Activated naive CD8-positive, alpha-beta T cell treated with anti-CD3 and anti-CD28 coated beads, Interleukin-2, amount 10 ng/mL, durations not matched to agents 7 days and 5 days (primary cell): ENCODE measurements around the gene ACAA2. TPM values are rescaled to one million over a fixed set of nuclear protein-coding genes. Genes with fewer than 3 reads are reported as not detected.
A peak's percentile ranks its signal among the peaks of the same experiment; 100 is the strongest.
"Not testable (repeated sequence)": the region's sequence is repeated elsewhere in the genome, so short reads cannot be mapped to it uniquely, and the experiment has no call there.

Experiments
- ATAC-seq: fragments of 150-1000 bp; cut with Tn5 transposase; one replicate; pipeline ENCODE4 v1.10.0; 2021; ENCODE audit warnings: low read depth, moderate library complexity
- POLR2A ChIA-PET: fragments of 350-600 bp; sonication (Branson Sonifier 250); formaldehyde crosslinking; loops from one replicate; lab custom pipeline; 2021; ENCODE audit warnings: antibody characterized with exemption; lab: Charles Lee
- DNase-seq: peaks from one replicate; pipeline ENCODE4 v3.0.0; 2021
- H3K27ac Mint-ChIP-seq: one replicate; pipeline ENCODE4 v1.8.0; 2022; ENCODE audit warnings: mild to moderate bottlenecking, mixed read lengths
- H3K27me3 Mint-ChIP-seq: one replicate; pipeline ENCODE4 v1.8.0; 2022; ENCODE audit warnings: mild to moderate bottlenecking, moderate library complexity, mixed read lengths
- H3K36me3 Mint-ChIP-seq: one replicate; pipeline ENCODE4 v1.8.0; 2021; ENCODE audit warnings: mild to moderate bottlenecking, mixed read lengths
- H3K4me1 Mint-ChIP-seq: one replicate; pipeline ENCODE4 v1.8.0; 2021; ENCODE audit warnings: mixed read lengths
- H3K4me3 Mint-ChIP-seq: one replicate; pipeline ENCODE4 v1.8.0; 2022; ENCODE audit warnings: mild to moderate bottlenecking, moderate library complexity, mixed read lengths
- H3K9me3 Mint-ChIP-seq: one replicate; pipeline ENCODE4 v1.8.0; 2021; ENCODE audit warnings: mixed read lengths
- total RNA-seq, 2 experiments: library from RNA; stranded (reverse); gene quantifications; one replicate each; pipeline ENCODE4 v1.2.3, GENCODE V29; 2021

The ACAA2 gene
- total RNA-seq, 2 experiments from 2014 or later = 83.3 to 86.9 TPM

DNA sequence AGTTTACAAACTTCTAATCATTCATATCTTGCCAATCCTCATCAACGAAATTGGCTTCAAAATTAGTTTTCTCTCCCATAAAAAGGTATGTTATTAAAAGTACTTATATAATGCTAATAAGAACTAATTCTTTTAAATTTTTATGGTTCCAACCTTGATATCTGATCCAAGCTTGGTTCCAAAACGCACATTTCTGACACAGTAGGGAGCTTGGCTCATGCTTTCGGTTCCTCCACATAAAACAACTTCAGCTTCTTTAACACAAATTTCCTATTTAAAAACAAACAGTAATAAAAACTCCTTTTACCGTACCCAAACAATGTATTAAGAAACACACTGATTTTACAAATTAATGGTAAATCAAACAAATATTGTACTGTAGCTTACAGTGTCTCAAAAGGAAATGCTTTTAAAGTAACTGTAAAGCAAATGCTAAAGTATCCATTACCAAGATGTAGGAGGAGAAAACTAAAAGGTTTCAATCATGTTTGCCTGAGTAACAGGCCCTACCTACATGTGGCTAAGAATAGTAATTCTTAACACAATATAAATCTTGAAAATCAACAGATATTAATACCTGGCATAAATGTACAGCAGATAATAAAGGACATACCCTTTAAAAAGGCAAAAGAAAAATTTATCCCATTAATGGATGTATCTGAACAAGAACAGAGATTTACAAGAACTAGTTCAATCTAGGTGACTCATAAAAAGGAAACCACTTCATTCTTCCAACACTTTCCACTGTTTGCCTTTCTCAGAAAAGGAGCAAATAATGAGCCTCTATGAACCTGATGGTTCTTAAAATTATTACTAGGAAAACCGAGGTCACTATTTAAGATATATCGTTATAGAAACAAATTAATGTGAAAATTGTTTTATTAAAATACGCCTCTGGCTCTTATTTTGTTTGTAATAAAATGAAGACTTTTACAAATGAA is 17.5 kb downstream of the ACAA2 start:
- DNase-seq (no peak), ATAC-seq (no peak)
- H3K9me3 Mint-ChIP-seq = no peaks in the 10 kb centered on the region
- POLR2A ChIA-PET = interaction anchor here (0.9 to 1.0 kb wide), 2 partner anchors 17 to 63 kb away, joined by 4 to 5 read pairs; no protein-coding TSS in a partner anchor
- H3K27ac Mint-ChIP-seq = peak overlapping the region; percentile 3
- H3K4me3 Mint-ChIP-seq = peak overlapping the region; percentile 30
- H3K36me3 Mint-ChIP-seq = peaks cover 54% of the 10 kb centered on the region
- peaks cover 20% of the 10 kb centered on the region for H3K4me1 Mint-ChIP-seq
- no peaks in the 10 kb centered on the region for H3K27me3 Mint-ChIP-seq

DNA sequence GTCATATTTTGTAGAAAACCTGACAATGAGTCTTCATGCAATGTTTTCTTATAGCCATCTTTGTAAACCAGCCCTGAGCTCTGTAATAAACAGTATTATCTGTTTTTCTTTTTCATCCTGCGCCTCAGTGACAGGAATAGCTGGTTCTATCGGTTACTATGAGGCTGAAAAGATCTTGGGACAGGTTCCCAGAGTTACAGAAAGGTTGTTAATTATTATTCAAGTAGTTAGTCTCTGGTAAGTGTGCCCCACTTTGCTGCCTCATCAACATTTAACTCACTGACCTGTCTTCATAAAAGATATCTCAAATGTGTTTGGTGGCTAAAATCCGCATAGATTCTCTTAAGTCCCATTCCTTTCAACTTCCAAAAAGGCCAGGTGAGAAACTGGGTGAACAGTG is 18.6 kb downstream of the ACAA2 start:
- Mint-ChIP-seq H3K27ac (no peak overlapping the region), H3K9me3 (no peaks in the 10 kb centered on the region), H3K27me3 (no peaks in the 10 kb centered on the region), H3K4me3 (no peak overlapping the region), H3K4me1 (peaks cover 20% of the 10 kb centered on the region), H3K36me3 (peaks cover 58% of the 10 kb centered on the region)
- POLR2A ChIA-PET = interaction anchor here (0.9 to 1.0 kb wide), 2 partner anchors 19 to 64 kb away, joined by 3 to 4 read pairs; partner anchors contain the start of gene ACAA2
- no peak for ATAC-seq
- no peak for DNase-seq

DNA sequence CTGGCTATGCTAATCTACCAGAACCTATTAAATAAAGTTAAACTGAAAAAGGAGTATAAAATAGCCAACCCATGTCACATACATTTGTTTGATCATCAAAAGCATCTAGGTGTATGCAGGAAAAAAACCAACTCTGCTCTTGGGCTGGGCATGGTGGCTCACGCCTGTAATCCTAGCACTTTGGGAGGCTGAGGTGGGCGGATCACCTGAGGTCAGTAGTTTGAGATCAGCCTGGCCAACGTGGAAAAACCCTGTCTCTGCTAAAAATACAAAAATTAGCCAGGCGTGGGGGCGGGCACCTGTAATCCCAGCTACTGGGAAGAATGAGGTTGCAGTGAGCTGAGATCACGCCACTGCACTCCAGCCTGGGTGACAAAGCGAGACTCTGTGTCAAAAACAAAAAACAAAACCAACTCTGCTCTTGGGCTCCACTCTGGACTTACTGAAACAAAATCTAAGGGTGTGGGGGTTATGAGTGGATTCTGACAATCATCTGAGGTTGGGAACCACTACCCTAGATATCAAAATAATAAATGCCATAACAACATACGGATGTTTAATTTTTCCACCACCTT is 23.7 kb downstream of the ACAA2 start:
- POLR2A ChIA-PET = interaction anchor here (0.8 to 1.1 kb wide), 3 partner anchors 23 to 30 kb away, joined by 3 read pairs; partner anchors contain the start of gene ACAA2
- H3K27me3 Mint-ChIP-seq, H3K27ac Mint-ChIP-seq, H3K9me3 Mint-ChIP-seq, ATAC-seq, DNase-seq, H3K4me3 Mint-ChIP-seq: not testable (repeated sequence)
- Mint-ChIP-seq H3K36me3 (peaks cover 60% of the 10 kb centered on the region), H3K4me1 (peaks cover 29% of the 10 kb centered on the region)

DNA sequence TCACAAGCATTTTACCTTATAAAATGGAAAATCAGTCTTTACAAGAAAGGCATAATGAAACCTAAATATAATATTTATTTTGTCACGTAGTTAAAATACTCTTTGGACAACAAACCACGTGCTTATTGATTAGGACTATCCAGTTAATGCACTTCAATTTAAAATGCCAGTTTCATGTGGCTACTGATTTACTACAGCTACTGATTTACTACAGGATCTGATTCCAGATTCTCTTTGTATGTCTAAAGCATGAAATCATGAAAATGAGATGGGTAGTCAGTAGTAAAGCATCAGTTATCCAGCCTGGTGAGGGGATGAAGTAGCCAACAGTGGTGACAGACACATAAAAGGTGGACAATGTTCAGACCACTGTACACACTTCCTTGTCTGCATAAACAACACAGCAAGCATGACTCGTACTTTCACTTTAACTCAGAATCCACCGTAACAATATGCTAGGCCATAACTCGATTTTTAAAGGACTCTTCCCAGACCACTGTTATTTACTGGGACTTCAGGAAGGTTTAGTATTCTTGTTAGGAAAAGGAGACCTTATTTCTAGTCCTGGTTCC is 24.9 kb downstream of the ACAA2 start:
- Mint-ChIP-seq H3K27me3 (no peaks in the 10 kb centered on the region), H3K9me3 (no peaks in the 10 kb centered on the region), H3K36me3 (peaks cover 66% of the 10 kb centered on the region), H3K27ac (peak overlapping the region; percentile 70), H3K4me1 (peaks cover 33% of the 10 kb centered on the region), H3K4me3 (peak overlapping the region; percentile 53)
- ATAC-seq = peak; percentile 53
- no peak for DNase-seq
- POLR2A ChIA-PET = interaction anchor here (0.8 to 1.0 kb wide), 2 partner anchors 24 to 31 kb away, joined by 3 read pairs; no protein-coding TSS in a partner anchor

GRCh38 chr18:49786019-49786720 is 27.2 kb downstream of the ACAA2 start:
- no peaks in the 10 kb centered on the region for H3K27me3 Mint-ChIP-seq
- no peaks in the 10 kb centered on the region for H3K9me3 Mint-ChIP-seq
- DNase-seq (no peak), ATAC-seq (peak; percentile 53)
- H3K4me3 Mint-ChIP-seq = peak overlapping the region; percentile 29
- POLR2A ChIA-PET = no interaction called here
- H3K36me3 Mint-ChIP-seq = peaks cover 64% of the 10 kb centered on the region
- H3K27ac Mint-ChIP-seq = no peak overlapping the region
- H3K4me1 Mint-ChIP-seq = peaks cover 31% of the 10 kb centered on the region

GRCh38 chr18:49784427-49785185 is 28.7 kb downstream of the ACAA2 start:
- DNase-seq = no peak
- Mint-ChIP-seq H3K4me3 (peak overlapping the region; percentile 8), H3K36me3 (peaks cover 63% of the 10 kb centered on the region), H3K9me3 (peaks cover 2% of the 10 kb centered on the region), H3K27ac (peak overlapping the region; percentile 56), H3K4me1 (peaks cover 31% of the 10 kb centered on the region), H3K27me3 (no peaks in the 10 kb centered on the region)
- POLR2A ChIA-PET = no interaction called here
- no peak for ATAC-seq

GRCh38 chr18:49783631-49784030 is 29.7 kb downstream of the ACAA2 start:
- H3K4me3 Mint-ChIP-seq, ATAC-seq, H3K9me3 Mint-ChIP-seq, H3K27ac Mint-ChIP-seq, H3K27me3 Mint-ChIP-seq, DNase-seq, POLR2A ChIA-PET: not testable (repeated sequence)
- Mint-ChIP-seq H3K4me1 (peaks cover 25% of the 10 kb centered on the region), H3K36me3 (peaks cover 64% of the 10 kb centered on the region)

- Mint-ChIP-seq H3K27ac (no peak overlapping the region), H3K36me3 (peaks cover 53% of the 10 kb centered on the region), H3K9me3 (peaks cover 13% of the 10 kb centered on the region), H3K4me1 (no peaks in the 10 kb centered on the region), H3K27me3 (peaks cover 3% of the 10 kb centered on the region), H3K4me3 (no peak overlapping the region)
- ATAC-seq = no peak
- DNase-seq = no peak
- POLR2A ChIA-PET = no interaction called here
Observed at GRCh38 chr18:49778826-49779465, 34.4 kb downstream of the ACAA2 start.

- H3K36me3 Mint-ChIP-seq = peaks cover 1% of the 10 kb centered on the region
- H3K4me3 Mint-ChIP-seq = no peak overlapping the region
- no peaks in the 10 kb centered on the region for H3K4me1 Mint-ChIP-seq
- H3K27me3 Mint-ChIP-seq = peaks cover 2% of the 10 kb centered on the region
- POLR2A ChIA-PET = no interaction called here
- no peak overlapping the region for H3K27ac Mint-ChIP-seq
- peaks cover 4% of the 10 kb centered on the region for H3K9me3 Mint-ChIP-seq
- no peak for ATAC-seq
- no peak for DNase-seq
Observed at GRCh38 chr18:49769047-49769728, 44.1 kb downstream of the ACAA2 start.

DNA sequence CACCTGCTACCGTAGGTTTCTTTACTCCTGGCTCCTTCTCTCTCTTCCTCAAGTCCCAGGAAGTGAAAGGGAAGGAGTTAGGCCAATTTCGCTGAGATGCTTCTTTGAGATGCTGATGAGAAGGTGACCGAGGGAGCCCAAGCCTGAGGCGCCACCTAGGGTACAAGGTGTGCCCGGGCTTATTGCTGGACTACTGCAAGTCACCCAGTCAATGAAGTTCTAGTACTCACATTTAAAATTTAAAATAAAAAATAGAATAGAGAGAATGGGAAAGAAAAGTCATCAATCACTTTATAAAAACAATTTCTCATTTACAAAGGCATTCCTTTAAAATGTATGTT is 45.3 kb downstream of the ACAA2 start:
- no peak for ATAC-seq
- Mint-ChIP-seq H3K4me1 (no peaks in the 10 kb centered on the region), H3K36me3 (no peaks in the 10 kb centered on the region), H3K27me3 (peaks cover 2% of the 10 kb centered on the region), H3K9me3 (peaks cover 2% of the 10 kb centered on the region), H3K27ac (no peak overlapping the region), H3K4me3 (no peak overlapping the region)
- no peak for DNase-seq
- POLR2A ChIA-PET = no interaction called here

DNA sequence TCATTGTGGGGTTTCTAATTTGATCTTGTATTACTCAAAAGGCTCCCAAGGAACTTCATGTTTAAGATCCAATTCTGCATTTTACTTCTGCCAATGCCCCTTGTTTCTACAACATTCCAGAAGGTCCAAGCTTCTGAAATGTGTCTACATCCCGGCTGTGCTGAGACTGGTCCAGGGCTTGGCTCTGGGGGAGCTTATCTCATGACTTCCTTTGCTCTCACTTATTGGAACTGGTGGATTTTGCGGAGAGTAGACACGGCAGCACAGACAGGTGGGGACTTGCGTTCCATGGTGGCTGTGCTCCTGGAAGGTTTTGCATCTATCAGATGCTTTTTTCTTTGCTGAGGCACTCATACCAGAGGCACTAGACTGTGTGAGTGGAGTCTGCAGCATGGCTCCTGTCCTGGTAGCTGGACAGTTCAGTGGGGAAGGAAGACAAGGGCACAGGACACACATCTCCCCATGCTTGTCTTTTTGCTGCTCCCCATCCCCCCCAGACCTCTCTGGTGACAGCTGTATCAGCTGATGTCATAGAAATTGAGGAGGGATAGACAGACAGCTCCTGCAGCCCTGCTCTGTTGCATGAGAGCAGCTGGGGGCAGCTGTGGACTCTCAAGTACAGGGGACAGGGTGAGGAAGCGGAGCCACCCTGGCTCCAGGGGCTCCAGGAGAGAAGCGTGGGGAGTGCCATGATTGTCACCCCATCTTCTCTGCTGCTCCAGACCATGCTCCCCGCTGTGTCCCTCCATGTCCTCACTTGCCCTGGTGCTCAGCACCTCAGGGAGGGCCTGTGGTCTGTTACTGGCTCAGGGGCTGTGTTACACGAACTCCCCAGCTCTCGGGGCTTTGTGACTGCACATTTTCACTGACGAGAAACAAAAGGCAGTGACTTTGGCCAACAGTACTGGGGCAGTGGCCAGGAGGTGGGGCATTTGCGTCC is 46.0 kb downstream of the ACAA2 start:
- H3K36me3 Mint-ChIP-seq = no peaks in the 10 kb centered on the region
- no peaks in the 10 kb centered on the region for H3K4me1 Mint-ChIP-seq
- ATAC-seq (no peak), DNase-seq (no peak)
- H3K27me3 Mint-ChIP-seq = peaks cover 2% of the 10 kb centered on the region
- no peak overlapping the region for H3K27ac Mint-ChIP-seq
- H3K9me3 Mint-ChIP-seq = peaks cover 2% of the 10 kb centered on the region
- POLR2A ChIA-PET = no interaction called here
- H3K4me3 Mint-ChIP-seq = no peak overlapping the region
